Measurements from ENCODE around the gene TNRC6A.
"Not testable (repeated sequence)": the region's sequence is repeated elsewhere in the genome, so short reads cannot be mapped to it uniquely, and the experiment has no call there.

Gene TNRC6A

DNA sequence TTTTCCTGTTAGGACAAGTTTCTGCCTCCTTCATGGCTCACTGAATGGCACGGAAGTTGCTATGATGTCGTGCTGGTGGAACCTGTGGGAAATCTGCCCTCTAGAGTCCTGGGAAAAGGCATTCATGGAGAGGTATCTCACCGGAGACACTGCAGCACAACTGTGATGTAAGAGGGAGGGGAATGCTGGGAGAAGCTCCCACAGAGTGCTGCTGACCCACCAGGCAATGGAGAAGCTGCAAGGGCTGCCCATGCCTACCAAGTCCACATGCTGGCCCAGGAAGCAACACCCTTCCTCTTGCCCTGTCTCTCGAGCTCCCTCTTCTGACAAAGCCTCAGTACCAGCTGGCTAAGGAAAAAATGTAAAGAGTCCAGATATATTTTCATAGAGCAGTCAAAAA, 71.1 kb downstream of the TNRC6A start:
- H3K36me3 ChIP-seq (ENCODE audit: control insufficient read depth in 2 of 2, insufficient read depth in 2 of 2, low read length in 2 of 2), result peaks cover 81 to 89% of the 10 kb centered on the region in 2 donors
- no peak overlapping the region for H3K27ac ChIP-seq (ENCODE audit: low read depth in 2 of 2, low read length in 2 of 2)
- H3K9ac ChIP-seq (ENCODE audit: low read depth in 1 of 2, low read length in 2 of 2), result no peak overlapping the region
- H3K27me3 ChIP-seq (ENCODE audit: control insufficient read depth in 2 of 2, insufficient read depth in 2 of 2, low read length in 2 of 2), result no peaks in the 10 kb centered on the region
- no peaks in the 10 kb centered on the region for H3K4me1 ChIP-seq (ENCODE audit: control insufficient read depth in 2 of 2, insufficient read depth in 2 of 2, low read length in 2 of 2)
- no peaks in the 10 kb centered on the region for H3K9me3 ChIP-seq (ENCODE audit: control insufficient read depth in 2 of 2, low read length in 2 of 2)
- H3K4me3 ChIP-seq (ENCODE audit: low read length in 2 of 2), result no peak overlapping the region

DNA sequence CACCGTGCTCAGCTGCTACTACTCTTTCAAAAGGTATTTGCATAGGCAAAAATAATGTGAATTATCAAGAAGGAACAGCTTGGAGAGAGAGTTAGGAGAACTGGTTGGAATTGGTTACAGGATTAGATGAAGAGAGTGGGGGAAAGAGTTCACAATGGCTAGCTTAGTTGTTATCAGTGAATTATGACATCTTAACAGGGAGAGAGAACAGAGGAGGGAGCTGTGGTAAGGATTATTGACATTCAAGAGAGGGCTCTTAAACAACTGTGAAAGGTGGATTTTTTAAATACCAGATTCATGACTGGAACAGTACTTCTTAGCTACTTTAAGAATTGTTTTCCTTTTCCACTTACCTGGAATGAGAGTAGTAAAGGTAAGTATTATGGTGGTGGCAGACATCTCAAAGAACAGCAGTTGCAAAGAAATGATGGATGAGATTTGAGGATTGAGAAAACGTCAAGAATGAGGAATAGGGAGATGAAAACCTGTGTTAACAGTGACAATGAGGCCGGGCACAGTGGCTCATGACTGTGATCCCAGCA, 72.4 kb downstream of the TNRC6A start:
- H3K9ac ChIP-seq (ENCODE audit: low read depth in 1 of 2, low read length in 2 of 2), result no peak overlapping the region
- peaks cover 81 to 90% of the 10 kb centered on the region in 2 donors for H3K36me3 ChIP-seq (ENCODE audit: control insufficient read depth in 2 of 2, insufficient read depth in 2 of 2, low read length in 2 of 2)
- H3K27me3 ChIP-seq (ENCODE audit: control insufficient read depth in 2 of 2, insufficient read depth in 2 of 2, low read length in 2 of 2), result no peaks in the 10 kb centered on the region
- no peak overlapping the region for H3K27ac ChIP-seq (ENCODE audit: low read depth in 2 of 2, low read length in 2 of 2)
- no peak overlapping the region for H3K4me3 ChIP-seq (ENCODE audit: low read length in 2 of 2)
- no peaks in the 10 kb centered on the region for H3K4me1 ChIP-seq (ENCODE audit: control insufficient read depth in 2 of 2, insufficient read depth in 2 of 2, low read length in 2 of 2)
- no peaks in the 10 kb centered on the region for H3K9me3 ChIP-seq (ENCODE audit: control insufficient read depth in 2 of 2, low read length in 2 of 2)

DNA sequence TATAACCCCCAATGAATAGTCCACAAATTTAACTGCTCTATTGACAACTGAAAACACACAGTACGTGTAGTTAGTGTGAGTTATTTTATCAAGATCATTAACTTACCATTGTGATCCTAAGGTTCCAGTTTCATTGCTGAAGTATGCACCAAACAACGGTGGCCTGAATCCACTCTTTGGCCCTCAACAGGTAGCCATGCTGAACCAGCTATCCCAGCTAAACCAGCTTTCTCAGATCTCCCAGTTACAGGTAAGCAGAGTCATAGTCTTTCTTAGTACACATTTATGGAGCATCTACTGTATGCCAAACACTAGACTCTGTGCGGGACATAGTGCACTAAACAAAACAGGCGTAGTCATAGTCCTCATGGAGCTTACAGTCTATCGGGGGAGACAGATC, 76.0 kb downstream of the TNRC6A start:
- Histone ChIP-seq H3K9ac (ENCODE audit: low read depth in 1 of 2, low read length in 2 of 2) (no peak overlapping the region), H3K4me3 (ENCODE audit: low read length in 2 of 2) (no peak overlapping the region), H3K27me3 (ENCODE audit: control insufficient read depth in 2 of 2, insufficient read depth in 2 of 2, low read length in 2 of 2) (no peaks in the 10 kb centered on the region), H3K27ac (ENCODE audit: low read depth in 2 of 2, low read length in 2 of 2) (no peak overlapping the region), H3K36me3 (ENCODE audit: control insufficient read depth in 2 of 2, insufficient read depth in 2 of 2, low read length in 2 of 2) (peaks cover 81 to 90% of the 10 kb centered on the region in 2 donors), H3K4me1 (ENCODE audit: control insufficient read depth in 2 of 2, insufficient read depth in 2 of 2, low read length in 2 of 2) (no peaks in the 10 kb centered on the region), H3K9me3 (ENCODE audit: control insufficient read depth in 2 of 2, low read length in 2 of 2) (no peaks in the 10 kb centered on the region)

DNA sequence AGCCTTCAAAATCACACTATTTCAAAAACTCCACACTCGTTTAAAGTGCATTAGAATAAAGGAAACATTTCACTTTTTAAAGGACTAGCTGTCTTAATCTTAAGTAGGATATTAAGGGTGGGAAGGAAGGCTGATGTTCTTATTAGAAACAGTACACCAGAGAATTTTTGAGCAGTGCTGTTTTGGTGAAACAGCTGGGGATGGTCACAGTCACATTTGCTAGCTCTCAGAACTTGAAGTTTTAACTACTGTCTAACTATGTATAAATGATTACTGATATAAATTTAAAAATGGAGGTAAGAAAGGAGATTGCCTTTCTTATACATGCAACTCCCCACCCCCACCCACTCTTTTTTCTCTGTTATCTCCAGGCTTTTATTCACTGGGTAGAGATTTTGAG, 77.8 kb downstream of the TNRC6A start:
- Histone ChIP-seq H3K4me1 (ENCODE audit: control insufficient read depth in 2 of 2, insufficient read depth in 2 of 2, low read length in 2 of 2) (peaks cover 0 to under 1% of the 10 kb centered on the region in 2 donors), H3K36me3 (ENCODE audit: control insufficient read depth in 2 of 2, insufficient read depth in 2 of 2, low read length in 2 of 2) (peaks cover 79 to 85% of the 10 kb centered on the region in 2 donors)

DNA sequence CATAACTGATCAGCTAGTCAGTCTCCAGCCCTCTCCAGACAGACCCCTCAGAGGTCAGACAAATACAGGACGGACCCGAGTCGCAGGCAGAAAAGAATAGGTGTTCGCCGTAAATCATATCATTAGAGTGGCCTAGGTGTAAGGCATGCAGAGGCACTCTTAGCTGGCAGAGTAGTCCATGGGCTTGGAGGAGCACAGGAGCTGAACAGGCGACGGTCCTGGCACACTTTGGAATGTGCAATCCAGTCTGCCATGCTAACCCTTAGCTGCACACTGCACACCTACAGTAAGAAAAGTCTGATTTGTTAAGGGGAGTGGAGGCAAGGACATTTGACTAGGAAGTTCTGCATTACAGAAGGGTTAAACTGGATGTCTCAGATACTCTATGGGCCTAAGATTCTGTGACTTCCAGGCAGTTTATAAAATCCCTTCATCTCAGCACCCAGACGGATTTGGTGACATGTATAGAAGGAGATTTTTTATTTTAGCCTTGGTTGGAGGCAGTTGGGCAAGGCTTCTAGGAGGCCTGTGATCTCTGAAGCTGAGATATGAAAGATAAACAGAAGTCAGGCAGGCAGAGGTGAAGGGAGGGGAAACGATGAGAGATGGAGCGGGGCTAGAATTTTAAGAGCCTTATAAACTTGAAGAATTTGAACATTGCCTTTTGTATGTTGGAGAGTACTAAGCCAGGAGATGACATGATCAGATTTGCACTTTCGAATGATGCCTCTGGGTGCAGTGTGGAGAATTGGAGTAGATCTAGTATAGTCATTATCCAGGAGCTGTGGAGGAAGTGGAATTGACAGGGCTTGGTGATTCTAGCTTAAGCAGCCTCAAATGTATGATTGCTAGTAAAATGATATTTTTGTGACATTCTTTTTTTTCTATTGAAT, 81.7 kb downstream of the TNRC6A start:
- Histone ChIP-seq H3K36me3 (ENCODE audit: control insufficient read depth in 2 of 2, insufficient read depth in 2 of 2, low read length in 2 of 2) (peaks cover 74 to 81% of the 10 kb centered on the region in 2 donors), H3K27me3 (ENCODE audit: control insufficient read depth in 2 of 2, insufficient read depth in 2 of 2, low read length in 2 of 2) (no peaks in the 10 kb centered on the region), H3K9ac (ENCODE audit: low read depth in 1 of 2, low read length in 2 of 2) (no peak overlapping the region), H3K9me3 (ENCODE audit: control insufficient read depth in 2 of 2, low read length in 2 of 2) (no peaks in the 10 kb centered on the region), H3K4me1 (ENCODE audit: control insufficient read depth in 2 of 2, insufficient read depth in 2 of 2, low read length in 2 of 2) (peaks cover 0 to 2% of the 10 kb centered on the region in 2 donors), H3K4me3 (ENCODE audit: low read length in 2 of 2) (no peak overlapping the region), H3K27ac (ENCODE audit: low read depth in 2 of 2, low read length in 2 of 2) (no peak overlapping the region)

More for the DNA sequence above, 77.8 kb downstream of the TNRC6A start:
- Histone ChIP-seq H3K27ac (ENCODE audit: low read depth in 2 of 2, low read length in 2 of 2) (no peak overlapping the region), H3K9ac (ENCODE audit: low read depth in 1 of 2, low read length in 2 of 2) (no peak overlapping the region), H3K9me3 (ENCODE audit: control insufficient read depth in 2 of 2, low read length in 2 of 2) (no peaks in the 10 kb centered on the region), H3K4me3 (ENCODE audit: low read length in 2 of 2) (no peak overlapping the region), H3K27me3 (ENCODE audit: control insufficient read depth in 2 of 2, insufficient read depth in 2 of 2, low read length in 2 of 2) (no peaks in the 10 kb centered on the region)

DNA sequence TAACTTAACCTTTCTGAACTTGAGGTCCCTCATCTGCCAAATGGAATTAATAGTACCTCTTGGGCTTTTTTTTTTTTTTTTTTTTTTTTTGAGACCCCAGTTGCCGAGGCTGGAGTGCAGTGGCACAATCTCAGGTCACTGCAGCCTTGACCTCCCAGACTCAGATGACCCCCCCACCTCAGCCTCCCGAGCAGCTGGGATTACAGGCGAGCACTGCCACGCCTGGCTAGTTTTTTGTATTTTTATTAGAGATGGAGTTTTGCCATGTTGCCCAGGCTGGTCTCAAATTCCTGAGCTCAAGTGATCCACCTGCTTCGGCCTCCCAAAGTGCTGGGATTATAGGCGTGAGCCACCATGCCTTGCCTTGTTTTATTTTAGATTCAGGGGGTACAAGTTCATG, 83.4 kb downstream of the TNRC6A start:
- not testable (repeated sequence) for H3K9ac ChIP-seq (ENCODE audit: low read depth in 1 of 2, low read length in 2 of 2); H3K9me3 ChIP-seq (ENCODE audit: control insufficient read depth in 2 of 2, low read length in 2 of 2); H3K27me3 ChIP-seq (ENCODE audit: control insufficient read depth in 2 of 2, insufficient read depth in 2 of 2, low read length in 2 of 2); H3K27ac ChIP-seq (ENCODE audit: low read depth in 2 of 2, low read length in 2 of 2); H3K4me1 ChIP-seq (ENCODE audit: control insufficient read depth in 2 of 2, insufficient read depth in 2 of 2, low read length in 2 of 2); H3K4me3 ChIP-seq (ENCODE audit: low read length in 2 of 2)
- peaks cover 71 to 80% of the 10 kb centered on the region in 2 donors for H3K36me3 ChIP-seq (ENCODE audit: control insufficient read depth in 2 of 2, insufficient read depth in 2 of 2, low read length in 2 of 2)

DNA sequence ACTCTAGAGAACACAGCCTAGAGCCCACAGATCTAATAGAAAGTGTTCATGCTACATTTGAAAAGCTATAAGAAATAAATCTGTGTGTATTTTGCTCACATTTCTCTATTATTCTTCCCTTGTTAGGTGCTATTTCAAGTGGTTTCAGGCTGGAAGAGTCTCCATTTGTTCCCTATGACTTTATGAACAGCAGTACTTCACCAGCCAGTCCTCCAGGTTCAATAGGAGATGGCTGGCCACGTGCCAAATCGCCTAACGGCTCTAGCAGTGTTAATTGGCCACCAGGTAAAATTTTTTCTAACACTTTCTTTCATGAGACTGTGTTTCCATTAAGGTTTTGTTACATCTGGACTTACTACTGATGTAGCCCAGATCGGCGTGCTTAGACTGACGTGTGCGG, 85.6 kb downstream of the TNRC6A start:
- Histone ChIP-seq H3K27me3 (ENCODE audit: control insufficient read depth in 2 of 2, insufficient read depth in 2 of 2, low read length in 2 of 2) (no peaks in the 10 kb centered on the region), H3K4me3 (ENCODE audit: low read length in 2 of 2) (no peak overlapping the region), H3K9ac (ENCODE audit: low read depth in 1 of 2, low read length in 2 of 2) (no peak overlapping the region), H3K36me3 (ENCODE audit: control insufficient read depth in 2 of 2, insufficient read depth in 2 of 2, low read length in 2 of 2) (peaks cover 73% of the 10 kb centered on the region in 2 donors), H3K4me1 (ENCODE audit: control insufficient read depth in 2 of 2, insufficient read depth in 2 of 2, low read length in 2 of 2) (peaks cover 0 to 2% of the 10 kb centered on the region in 2 donors), H3K27ac (ENCODE audit: low read depth in 2 of 2, low read length in 2 of 2) (no peak overlapping the region), H3K9me3 (ENCODE audit: control insufficient read depth in 2 of 2, low read length in 2 of 2) (no peaks in the 10 kb centered on the region)

DNA sequence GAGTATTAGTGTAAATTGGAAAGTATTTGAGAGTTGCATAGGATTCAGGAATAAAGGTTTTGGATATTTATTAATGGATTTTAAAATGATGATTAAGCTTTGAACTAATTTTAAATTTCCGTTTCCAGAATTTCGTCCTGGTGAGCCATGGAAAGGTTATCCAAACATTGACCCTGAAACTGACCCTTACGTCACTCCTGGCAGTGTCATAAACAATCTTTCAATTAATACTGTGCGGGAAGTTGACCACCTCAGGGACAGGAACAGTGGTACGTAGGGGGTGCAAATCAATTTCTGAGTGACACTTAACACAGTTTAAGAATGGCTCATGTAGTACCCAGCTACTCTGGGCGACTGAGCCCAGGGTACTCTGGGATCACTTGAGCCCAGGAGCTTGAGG, 87.2 kb downstream of the TNRC6A start:
- H3K4me1 ChIP-seq (ENCODE audit: control insufficient read depth in 2 of 2, insufficient read depth in 2 of 2, low read length in 2 of 2), result peaks cover 0 to 2% of the 10 kb centered on the region in 2 donors
- no peaks in the 10 kb centered on the region for H3K27me3 ChIP-seq (ENCODE audit: control insufficient read depth in 2 of 2, insufficient read depth in 2 of 2, low read length in 2 of 2)
- H3K4me3 ChIP-seq (ENCODE audit: low read length in 2 of 2), result no peak overlapping the region
- H3K9me3 ChIP-seq (ENCODE audit: control insufficient read depth in 2 of 2, low read length in 2 of 2), result no peaks in the 10 kb centered on the region
- H3K9ac ChIP-seq (ENCODE audit: low read depth in 1 of 2, low read length in 2 of 2), result no peak overlapping the region
- H3K27ac ChIP-seq (ENCODE audit: low read depth in 2 of 2, low read length in 2 of 2), result no peak overlapping the region
- H3K36me3 ChIP-seq (ENCODE audit: control insufficient read depth in 2 of 2, insufficient read depth in 2 of 2, low read length in 2 of 2), result peaks cover 74 to 76% of the 10 kb centered on the region in 2 donors

DNA sequence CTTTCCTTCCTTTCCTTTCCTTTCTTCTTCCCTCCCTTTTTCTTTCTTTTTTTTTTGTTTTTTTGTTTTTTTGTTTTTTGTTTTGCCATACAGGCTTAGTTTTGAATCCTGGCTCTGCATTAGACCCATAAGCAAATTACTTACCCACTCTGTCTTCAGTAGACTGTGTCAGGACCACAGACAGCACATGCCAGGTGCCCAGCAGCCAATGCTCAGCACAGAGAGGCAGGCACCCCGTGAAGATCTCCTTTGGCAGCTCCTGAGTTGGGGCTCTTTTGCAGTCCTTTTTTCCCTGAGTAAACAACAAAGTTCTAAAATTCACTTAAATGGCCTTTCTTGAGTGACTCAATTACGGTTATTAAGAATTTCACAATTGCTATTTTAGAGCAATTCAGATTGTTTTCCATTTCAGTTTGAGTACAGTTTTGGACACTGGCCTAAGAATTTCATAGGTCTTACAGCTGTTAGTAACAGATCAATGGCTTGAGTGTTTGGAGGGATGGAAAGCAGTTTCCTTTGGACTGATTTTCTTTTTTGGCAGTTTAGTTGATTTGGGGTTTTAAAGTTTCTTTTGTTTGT, 90.1 kb downstream of the TNRC6A start:
- H3K9ac ChIP-seq (ENCODE audit: low read depth in 1 of 2, low read length in 2 of 2), result no peak overlapping the region
- H3K27me3 ChIP-seq (ENCODE audit: control insufficient read depth in 2 of 2, insufficient read depth in 2 of 2, low read length in 2 of 2), result no peaks in the 10 kb centered on the region
- H3K4me1 ChIP-seq (ENCODE audit: control insufficient read depth in 2 of 2, insufficient read depth in 2 of 2, low read length in 2 of 2), result no peaks in the 10 kb centered on the region
- H3K36me3 ChIP-seq (ENCODE audit: control insufficient read depth in 2 of 2, insufficient read depth in 2 of 2, low read length in 2 of 2), result peaks cover 77 to 80% of the 10 kb centered on the region in 2 donors
- H3K4me3 ChIP-seq (ENCODE audit: low read length in 2 of 2), result no peak overlapping the region
- no peak overlapping the region for H3K27ac ChIP-seq (ENCODE audit: low read depth in 2 of 2, low read length in 2 of 2)
- no peaks in the 10 kb centered on the region for H3K9me3 ChIP-seq (ENCODE audit: control insufficient read depth in 2 of 2, low read length in 2 of 2)

DNA sequence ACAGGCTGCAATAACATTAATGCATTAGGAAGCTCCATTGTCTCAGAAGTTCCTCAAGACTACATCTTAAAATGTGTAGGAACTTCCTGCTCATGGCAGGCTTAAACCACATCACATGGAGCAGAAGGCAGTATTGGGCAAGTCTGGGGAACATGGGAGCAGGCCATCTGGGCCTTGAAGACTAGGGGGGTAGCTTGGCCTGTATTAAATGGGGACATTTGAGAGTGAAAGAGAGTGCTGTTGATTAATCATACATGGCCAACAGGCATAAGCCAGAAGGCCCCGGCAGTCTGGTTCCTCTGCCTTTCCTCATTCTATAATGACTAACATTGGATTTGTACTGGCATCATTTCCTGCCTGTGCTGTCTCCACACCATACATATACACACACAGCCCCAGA, 91.1 kb downstream of the TNRC6A start:
- Histone ChIP-seq H3K4me1 (ENCODE audit: control insufficient read depth in 2 of 2, insufficient read depth in 2 of 2, low read length in 2 of 2) (no peaks in the 10 kb centered on the region), H3K9ac (ENCODE audit: low read depth in 1 of 2, low read length in 2 of 2) (no peak overlapping the region), H3K36me3 (ENCODE audit: control insufficient read depth in 2 of 2, insufficient read depth in 2 of 2, low read length in 2 of 2) (peaks cover 69 to 74% of the 10 kb centered on the region in 2 donors), H3K4me3 (ENCODE audit: low read length in 2 of 2) (no peak overlapping the region), H3K9me3 (ENCODE audit: control insufficient read depth in 2 of 2, low read length in 2 of 2) (no peaks in the 10 kb centered on the region), H3K27me3 (ENCODE audit: control insufficient read depth in 2 of 2, insufficient read depth in 2 of 2, low read length in 2 of 2) (no peaks in the 10 kb centered on the region), H3K27ac (ENCODE audit: low read depth in 2 of 2, low read length in 2 of 2) (no peak overlapping the region)
